Measurements from ENCODE around the gene ZNRF2.

DNA sequence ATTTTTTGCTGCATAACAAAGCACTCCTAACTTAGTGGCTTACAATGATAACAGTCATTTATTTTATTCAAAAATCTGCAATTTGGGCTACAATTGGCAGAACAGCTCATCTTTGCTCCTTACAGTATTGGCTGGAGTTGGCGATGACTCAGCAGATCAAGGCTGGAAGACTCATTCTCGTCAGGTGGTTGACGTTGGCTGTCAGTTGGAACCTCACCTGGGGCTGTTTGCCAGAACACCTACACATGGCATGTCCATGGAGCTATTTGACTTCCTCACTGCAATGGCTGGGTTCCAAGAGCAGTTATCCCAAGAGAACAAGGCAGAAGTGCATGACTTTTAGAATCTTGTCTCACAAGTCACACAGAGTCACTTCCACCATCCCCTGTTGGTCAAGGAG lies 119.1 kb downstream of the ZNRF2 start:
- TF ChIP-seq, protein P1, sequence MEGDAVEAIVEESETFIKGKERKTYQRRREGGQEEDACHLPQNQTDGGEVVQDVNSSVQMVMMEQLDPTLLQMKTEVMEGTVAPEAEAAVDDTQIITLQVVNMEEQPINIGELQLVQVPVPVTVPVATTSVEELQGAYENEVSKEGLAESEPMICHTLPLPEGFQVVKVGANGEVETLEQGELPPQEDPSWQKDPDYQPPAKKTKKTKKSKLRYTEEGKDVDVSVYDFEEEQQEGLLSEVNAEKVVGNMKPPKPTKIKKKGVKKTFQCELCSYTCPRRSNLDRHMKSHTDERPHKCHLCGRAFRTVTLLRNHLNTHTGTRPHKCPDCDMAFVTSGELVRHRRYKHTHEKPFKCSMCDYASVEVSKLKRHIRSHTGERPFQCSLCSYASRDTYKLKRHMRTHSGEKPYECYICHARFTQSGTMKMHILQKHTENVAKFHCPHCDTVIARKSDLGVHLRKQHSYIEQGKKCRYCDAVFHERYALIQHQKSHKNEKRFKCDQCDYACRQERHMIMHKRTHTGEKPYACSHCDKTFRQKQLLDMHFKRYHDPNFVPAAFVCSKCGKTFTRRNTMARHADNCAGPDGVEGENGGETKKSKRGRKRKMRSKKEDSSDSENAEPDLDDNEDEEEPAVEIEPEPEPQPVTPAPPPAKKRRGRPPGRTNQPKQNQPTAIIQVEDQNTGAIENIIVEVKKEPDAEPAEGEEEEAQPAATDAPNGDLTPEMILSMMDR (IDR thresholded peaks at IDR 0.05) = no peak
- TF ChIP-seq POLR2A (IDR thresholded peaks at IDR 0.05) = no peak

Measured in thyroid gland (tissue), 4 donors.